ENCODE measurements around the gene CCER1.
A peak's percentile ranks its signal among the peaks of the same experiment; 100 is the strongest.

CCER1 gene

DNA sequence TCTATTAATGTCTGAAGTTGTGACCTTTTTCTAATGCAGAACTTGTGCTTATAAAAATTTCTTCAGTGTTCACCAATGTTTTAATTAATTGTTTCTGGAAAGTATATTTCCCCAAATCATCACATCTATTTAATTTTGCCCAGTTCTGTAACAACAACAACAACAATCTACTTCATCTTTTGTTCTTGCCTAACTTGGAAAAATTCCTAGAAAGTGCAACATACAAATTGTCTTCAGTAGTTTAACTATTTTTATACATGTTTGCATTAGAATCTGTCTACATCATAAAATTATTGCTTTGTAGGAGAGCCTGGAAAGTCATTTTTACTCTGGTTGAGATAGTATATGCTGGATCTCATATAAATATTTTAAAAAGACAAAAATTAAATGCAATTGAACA, 38.5 kb downstream of the CCER1 start:
- DNase-seq = no peak

- DNase-seq = no peak
Measured at GRCh38 chr12:90915353-90915752, 39.6 kb downstream of the CCER1 start.

GRCh38 chr12:90910958-90911357, 44.0 kb downstream of the CCER1 start:
- no peak for DNase-seq

- peak; percentile 39 for DNase-seq
Measured at GRCh38 chr12:90909069-90909770, 45.8 kb downstream of the CCER1 start.

GRCh38 chr12:90908465-90908864, 46.5 kb downstream of the CCER1 start:
- no peak for DNase-seq

DNA sequence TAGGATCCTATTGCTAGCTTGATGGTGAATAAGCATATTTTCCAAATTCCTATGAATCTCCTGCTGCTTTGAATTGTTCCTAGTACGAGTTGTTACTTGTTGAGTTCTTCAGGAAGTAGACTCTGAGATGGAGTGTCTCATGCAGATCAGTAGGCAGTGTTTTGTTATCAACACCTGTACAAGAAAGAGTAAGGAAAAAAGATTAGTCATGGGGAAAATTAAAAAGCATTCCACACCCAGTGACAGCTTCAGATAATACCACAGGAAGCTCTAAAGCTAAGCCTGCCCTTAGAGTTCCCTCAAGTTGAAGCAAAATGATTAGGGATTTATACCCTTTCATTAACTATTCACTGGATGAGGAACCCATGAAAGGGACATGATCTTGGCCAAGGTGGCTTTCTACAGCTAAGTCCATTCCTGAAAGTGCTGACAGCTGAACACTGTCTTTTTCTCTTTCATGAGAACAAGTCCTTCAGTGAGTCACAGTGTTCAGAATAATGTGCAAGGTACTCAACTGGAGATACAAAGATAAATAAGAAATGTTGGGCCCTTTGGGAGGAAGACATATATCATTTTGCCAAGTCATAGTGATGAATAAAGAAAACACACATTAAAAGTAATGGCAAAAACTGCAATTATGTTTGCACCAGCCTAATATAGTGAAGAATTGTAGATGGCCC, 49.1 kb downstream of the CCER1 start:
- no peak for DNase-seq

DNA sequence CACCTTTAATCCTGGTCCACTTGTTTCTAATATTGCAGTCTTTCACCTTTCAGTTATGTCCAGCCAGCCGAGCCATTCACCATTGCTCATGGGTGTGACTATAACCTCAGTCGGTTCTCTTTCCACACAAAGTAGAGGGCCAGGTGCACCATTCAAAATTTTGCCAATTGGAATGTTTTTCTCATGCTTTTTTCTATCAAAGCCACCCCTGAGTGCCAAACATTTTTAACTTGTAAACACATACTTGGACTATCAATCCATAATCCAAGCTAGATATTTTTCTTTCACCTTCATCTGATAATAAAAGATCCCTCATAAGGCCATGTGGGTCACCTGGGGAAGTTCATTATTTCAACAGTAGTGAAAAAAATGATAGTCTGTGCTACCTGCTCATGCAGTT, 52.4 kb downstream of the CCER1 start:
- DNase-seq = no peak
